Lower leg skin (tissue), 3 donors: ENCODE results near the gene CMBL.

Source experiments
- CTCF ChIP-seq, 3 donors: fragments of 450-650 bp; IDR thresholded peaks; one replicate each; pipeline ENCODE4 v1.5.1; 2016; ENCODE audit warnings: antibody characterized with exemption in 3 of 3, mild to moderate bottlenecking in 3 of 3, moderate library complexity in 2 of 3
- POLR2A ChIP-seq, 2 donors: fragments of 450-650 bp; IDR thresholded peaks; one replicate each; pipeline ENCODE4 v1.6.1; 2016 to 2017; ENCODE audit warnings: antibody characterized with exemption in 2 of 2, mild to moderate bottlenecking in 1 of 2, moderate library complexity in 1 of 2

- TF ChIP-seq CTCF (IDR thresholded peaks at IDR 0.05) (no peak), POLR2A (IDR thresholded peaks at IDR 0.05) (no peak)
These were observed 31.0 kb downstream of the CMBL start for GRCh38 chr5:10276691-10277090.
